Inflammatory macrophage treated with lipopolysaccharide for 1 hour (primary cell): ENCODE data around the gene MAMDC2.
"Not testable (repeated sequence)": the region's sequence is repeated elsewhere in the genome, so short reads cannot be mapped to it uniquely, and the experiment has no call there.

Experiments
- DNase-seq, 2 donors: peaks; one replicate each; pipeline ENCODE4 v3.0.0-alpha.2; 2020 to 2022

The MAMDC2 gene

DNA sequence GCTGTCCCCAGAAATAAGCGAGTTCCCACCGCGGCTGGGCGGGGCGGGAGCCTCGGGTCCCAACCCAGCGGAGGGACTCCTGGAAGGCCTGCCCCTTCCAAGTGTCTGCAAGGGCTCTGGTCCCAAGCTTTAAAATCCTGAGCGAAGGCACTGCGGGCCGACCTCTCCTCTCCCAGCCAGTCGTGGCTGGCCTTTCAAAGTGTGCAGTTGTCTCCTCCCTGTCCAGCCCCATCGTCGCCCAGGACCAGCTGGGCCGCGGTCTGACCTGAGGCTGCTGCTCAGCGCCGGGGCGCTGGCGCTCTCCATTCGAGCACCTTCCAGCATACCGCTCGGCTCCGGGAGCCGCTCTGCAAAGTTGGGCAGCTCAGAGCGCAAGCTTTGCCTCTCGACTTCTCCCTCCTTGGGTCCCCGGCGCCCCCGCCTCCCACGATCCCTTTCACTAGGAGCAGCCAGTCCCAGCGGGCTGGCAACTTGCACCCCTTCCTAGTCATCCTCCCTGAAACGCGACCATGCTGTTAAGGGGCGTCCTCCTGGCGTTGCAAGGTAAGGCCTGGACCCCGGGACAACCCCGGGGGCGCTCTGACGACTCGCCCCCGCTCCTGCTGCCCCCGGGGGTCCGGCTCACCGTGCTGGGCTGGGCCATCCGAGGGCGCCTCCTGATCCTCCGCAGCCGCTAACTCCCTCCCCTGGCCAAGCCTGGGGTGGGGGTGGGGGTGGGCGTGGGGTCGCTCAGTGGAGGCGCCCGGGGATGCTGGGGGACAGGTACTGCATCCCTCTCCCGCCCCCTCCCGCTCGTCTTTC is at the start of gene MAMDC2:
Gene MAMDC2 (plus strand): TSS at position 160 of the 801 bp plus-strand sequence. CDS start 350 bp downstream, at position 510.
- no peak for DNase-seq

- no peak for DNase-seq
Observed at GRCh38 chr9:69995846-69996245, 47.8 kb upstream of the MAMDC2 start.

DNA sequence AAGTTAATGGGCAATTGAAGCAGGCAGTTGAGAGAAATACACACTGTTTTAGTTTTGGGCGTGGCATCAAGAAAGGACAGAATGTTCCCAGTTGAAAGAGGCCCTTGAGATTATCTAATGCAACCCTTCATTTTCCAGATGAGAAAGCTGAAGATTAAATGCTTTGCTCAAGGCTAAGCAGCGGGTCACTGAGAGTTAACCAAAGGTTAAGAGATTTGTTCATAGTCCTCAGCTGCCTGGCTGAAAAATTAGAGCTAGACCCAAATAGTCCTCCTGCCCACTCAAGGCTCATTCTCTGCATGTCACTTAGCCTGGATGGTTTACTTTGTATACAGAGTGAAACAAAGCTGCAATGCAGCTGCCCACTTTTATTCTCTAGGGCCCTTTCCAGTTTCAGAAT is 46.7 kb upstream of the MAMDC2 start:
- no peak for DNase-seq

DNA sequence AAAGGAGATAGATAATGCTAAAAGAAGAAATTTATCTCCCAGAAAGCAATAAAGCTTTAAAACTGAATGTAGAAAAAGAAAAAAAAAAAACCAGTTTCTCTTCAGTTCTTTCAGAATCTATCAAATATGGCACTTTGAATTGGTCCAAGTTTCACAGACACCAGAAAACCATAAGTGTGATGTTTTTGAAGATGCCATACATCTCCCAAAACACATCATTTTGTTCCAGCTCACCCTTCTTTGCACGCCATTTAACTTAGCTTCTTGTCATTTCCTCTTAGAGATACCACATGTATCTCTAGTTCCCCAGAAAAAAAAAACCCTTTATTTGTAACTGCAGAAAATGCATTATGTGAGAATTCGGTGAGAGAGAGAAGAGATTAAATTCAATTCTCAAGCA is 46.1 kb upstream of the MAMDC2 start:
- no peak for DNase-seq

- DNase-seq, result no peak
Observed at GRCh38 chr9:69999315-69999714, 44.3 kb upstream of the MAMDC2 start.

DNA sequence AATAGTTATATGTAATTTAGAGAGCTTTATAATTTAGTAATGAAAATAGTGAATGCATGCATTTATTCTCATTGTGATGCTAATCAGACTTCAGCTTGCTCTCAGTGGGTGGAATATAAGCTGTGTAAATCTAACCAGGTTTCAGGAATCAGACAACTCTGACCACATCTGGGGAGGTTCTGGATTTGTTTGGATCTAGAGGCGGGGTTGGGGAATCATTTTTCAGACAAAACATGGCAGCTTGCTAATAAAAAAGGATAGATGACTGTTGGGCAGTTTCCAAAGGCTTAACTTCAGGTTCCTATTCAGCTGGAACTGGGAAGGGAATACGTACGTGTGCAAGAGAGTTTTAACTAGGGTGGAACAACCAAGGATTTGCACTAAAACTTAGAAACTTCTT is 43.2 kb upstream of the MAMDC2 start:
- DNase-seq, result no peak

DNA sequence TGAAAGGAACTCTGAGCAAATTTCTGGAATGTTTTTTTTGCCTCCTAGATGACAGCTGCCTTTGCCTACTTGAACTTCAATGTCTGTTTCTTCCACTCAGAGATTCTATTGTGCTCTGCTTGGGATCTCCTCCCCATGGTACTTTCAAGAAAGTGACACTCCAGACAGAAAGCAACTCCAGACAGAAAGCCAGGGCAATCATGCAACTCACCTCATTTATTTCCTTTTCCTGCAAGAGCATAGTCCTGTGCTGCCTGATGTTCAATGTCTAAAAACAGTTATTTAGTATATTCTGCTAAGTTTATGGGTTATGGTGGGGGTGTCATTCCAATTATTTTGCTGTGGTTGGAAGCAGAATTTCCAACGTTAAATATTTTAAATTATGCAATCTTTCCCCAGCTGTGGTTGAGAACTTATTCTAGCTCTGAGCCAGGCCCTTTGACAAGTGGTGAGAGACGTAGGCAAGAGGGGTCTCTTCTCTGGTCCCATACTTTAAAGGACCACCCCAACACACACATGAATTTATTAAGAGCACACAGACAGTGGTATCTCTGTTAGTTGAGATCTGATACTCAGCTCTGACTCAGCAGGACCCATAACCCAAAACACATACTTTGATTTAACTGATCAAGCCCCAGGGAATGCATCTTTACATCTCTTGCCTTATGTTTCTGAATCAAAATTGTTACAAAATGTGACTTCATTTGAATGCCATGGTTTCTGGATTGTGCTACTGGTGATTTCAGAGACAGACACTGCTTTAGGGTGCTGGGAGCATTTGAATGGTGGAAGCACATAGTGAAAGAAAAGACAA is 39.5 kb upstream of the MAMDC2 start:
- DNase-seq, result no peak

GRCh38 chr9:70006306-70006705 is 37.3 kb upstream of the MAMDC2 start:
- no peak for DNase-seq

DNA sequence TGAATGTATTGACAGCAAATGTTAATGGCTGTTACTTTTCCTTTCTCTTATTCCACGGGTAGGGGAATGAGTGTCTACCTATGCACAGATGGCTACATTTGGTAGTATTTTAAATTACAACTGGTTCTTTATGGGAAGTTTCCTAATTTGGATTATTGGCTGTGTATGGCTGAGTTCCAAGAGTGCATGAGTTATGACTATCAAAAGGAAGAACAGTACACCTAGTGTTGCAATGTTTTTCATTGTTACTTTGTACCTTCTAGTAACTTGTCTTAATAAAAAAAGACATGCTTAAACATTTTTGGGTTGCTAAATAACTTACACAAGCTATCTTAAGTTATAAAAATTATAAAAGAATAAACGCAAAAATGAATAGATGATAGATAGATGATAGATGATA is 35.8 kb upstream of the MAMDC2 start:
- no peak for DNase-seq

GRCh38 chr9:70010015-70010414 is 33.6 kb upstream of the MAMDC2 start:
- no peak for DNase-seq

- no peak for DNase-seq
Observed at GRCh38 chr9:70011366-70011765, 32.3 kb upstream of the MAMDC2 start.

- no peak for DNase-seq
Observed at GRCh38 chr9:70012569-70012968, 31.1 kb upstream of the MAMDC2 start.

DNA sequence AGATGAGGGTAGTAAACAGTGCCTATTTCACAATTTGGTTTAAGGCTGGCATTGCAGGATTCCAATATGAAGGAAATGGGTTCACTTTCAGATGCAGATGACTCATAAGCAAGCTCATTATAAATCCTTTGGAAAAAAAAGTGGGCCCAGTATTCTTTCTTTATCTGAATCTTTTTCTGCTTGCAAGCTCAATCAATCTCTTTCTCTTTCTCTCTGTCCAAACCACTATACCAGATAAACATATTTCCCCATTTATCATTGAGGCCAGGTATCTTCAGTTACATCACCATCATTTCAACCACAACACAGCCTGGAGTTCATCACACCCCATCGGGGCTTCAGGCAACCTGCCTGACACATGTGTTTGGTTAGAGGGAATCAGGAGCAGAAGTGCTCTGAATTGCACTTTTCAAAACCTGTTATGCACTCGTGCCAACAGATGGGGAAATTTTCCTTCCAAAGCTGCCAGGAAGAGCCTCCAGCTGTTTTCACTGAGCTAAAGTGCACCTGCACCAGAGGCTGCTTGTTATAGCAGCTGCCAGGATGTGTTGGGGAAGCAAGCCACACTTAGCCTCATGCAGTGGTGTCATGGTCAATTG is 30.0 kb upstream of the MAMDC2 start:
- no peak for DNase-seq

GRCh38 chr9:70015099-70015498 is 28.5 kb upstream of the MAMDC2 start:
- no peak for DNase-seq

DNA sequence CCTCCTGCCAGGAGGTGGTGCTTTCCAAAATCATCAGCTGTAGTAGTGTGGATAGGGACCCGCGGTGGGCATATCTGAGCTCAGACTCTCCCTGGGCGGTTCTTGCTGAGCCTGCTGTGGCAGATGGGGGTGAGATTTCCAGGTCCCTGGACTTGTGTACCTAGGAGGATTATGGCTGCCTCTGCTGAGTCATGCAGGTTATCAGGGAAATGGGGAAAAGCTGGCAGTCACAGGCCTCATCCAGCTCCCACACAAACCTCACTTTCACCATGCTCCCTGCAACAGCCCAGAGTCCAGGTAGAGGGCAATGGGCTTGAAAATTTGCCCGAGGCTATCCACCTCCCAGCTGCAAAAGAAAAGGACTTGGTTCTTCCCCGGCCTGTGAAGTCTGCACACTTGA is 23.4 kb upstream of the MAMDC2 start:
- no peak for DNase-seq

GRCh38 chr9:70020991-70021571 is 22.6 kb upstream of the MAMDC2 start:
- no peak for DNase-seq

DNA sequence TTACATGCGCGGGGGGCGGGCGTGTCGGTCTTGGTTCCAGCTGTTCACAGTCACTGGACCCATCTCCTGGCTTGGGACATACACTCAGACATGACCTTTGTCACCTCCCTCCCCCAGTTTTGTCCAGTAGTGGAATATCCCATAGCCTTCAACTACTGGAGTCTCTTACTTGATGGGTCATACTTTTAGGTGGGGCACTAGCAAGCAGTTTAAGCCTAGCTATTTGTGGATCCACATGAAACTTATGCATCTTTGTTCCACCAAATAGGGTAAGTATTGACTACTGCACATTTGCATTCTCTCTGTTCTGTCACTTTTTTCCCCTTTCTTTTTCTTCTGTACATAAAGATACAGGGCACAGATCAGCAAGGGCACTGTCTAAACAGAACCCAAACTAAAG is 15.4 kb upstream of the MAMDC2 start:
- DNase-seq, result no peak

DNA sequence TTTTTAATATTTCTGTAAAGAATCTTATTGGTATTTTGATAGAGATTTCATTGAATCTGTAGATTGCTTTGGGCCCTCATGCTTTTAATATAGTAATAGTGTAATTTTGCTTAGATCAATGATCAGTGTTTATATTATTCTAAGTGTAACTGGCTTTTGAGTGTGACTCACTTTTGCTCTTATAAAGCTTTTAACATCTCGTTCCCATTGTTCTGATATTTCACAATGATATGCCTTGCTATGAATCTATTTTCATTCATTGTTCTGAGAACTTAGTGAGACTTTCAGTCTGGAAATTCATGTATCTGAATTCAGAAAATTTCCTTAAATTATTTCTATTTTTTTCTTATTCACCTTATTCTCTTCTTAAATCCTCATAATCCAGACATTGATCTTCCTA is 13.5 kb upstream of the MAMDC2 start:
- no peak for DNase-seq

- no peak for DNase-seq
Observed at GRCh38 chr9:70031141-70031545, 12.5 kb upstream of the MAMDC2 start.

GRCh38 chr9:70034271-70034711 is 9.4 kb upstream of the MAMDC2 start:
- no peak for DNase-seq

- no peak for DNase-seq
Observed at GRCh38 chr9:70035691-70036090, 8.0 kb upstream of the MAMDC2 start.

GRCh38 chr9:70036641-70037040 is 7.0 kb upstream of the MAMDC2 start:
- no peak for DNase-seq

DNA sequence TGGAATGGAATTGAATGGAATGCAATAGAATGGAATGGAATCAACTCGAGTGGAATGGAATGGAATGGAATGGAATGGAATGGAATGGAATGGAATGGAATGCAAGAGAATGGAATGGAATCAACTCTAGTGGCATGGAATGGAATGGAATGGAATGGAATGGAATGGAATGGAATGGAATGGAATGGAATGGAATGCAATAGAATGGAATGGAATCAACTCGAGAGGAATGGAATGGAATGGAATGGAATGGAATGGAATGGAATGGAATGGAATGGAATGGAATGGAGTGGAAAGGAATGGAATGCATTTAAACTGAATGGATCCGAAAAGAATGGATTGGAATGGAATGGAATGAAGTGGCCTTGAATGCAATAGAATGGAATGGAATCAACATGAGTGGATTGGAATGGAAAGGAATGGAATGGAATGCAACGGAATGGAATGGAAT is 5.5 kb upstream of the MAMDC2 start:
- DNase-seq, result not testable (repeated sequence)
